GM18505 (cell line): Measurements from ENCODE around the gene KIAA1755.

ENCODE experiments used
- ATAC-seq: cut with Tn5 transposase; IDR thresholded peaks from one replicate; pipeline ENCODE4 v1.9.1; 2021; ENCODE audit not compliant: unreplicated experiment
- POLR2A ChIP-seq: IDR thresholded peaks from 4 replicates; pipeline ENCODE4 v1.6.1; 2011; ENCODE audit warnings: borderline replicate concordance; ENCODE audit not compliant: insufficient read depth, insufficient read length; ENCODE audit errors: extremely low read depth

Gene KIAA1755

GRCh38 chr20:38229376-38230252 lies 30.9 kb downstream of the KIAA1755 start:
- ATAC-seq: no peak
- no peak for TF ChIP-seq POLR2A

- no peak for ATAC-seq
- TF ChIP-seq POLR2A: no peak
These were observed 32.1 kb downstream of the KIAA1755 start for GRCh38 chr20:38228436-38228835.

- TF ChIP-seq POLR2A: no peak
- ATAC-seq: no peak
These were observed 32.8 kb downstream of the KIAA1755 start for GRCh38 chr20:38227420-38228360.

DNA sequence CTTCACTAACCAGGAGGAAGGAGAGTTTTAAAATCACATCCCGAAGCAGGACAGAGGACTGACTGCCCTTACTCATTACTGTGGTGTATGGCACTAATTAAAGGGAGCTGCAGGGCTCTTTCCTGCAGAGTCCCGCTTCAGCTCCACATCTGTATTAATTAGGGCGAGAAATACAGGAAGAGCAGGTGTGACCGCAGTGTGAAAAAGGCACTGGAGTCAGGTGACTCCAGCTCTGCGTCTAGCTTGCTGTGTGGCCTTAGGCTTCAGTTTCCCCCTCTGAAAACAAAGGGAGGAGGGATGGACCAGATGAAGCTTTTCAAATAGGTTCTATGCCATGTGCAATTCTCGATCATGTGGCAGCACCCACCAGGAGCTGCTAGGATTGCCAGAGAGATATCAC lies 34.0 kb downstream of the KIAA1755 start:
- no peak for ATAC-seq
- no peak for TF ChIP-seq POLR2A

- ATAC-seq: no peak
- TF ChIP-seq POLR2A: no peak
These were observed 34.7 kb downstream of the KIAA1755 start for GRCh38 chr20:38225900-38226263.

DNA sequence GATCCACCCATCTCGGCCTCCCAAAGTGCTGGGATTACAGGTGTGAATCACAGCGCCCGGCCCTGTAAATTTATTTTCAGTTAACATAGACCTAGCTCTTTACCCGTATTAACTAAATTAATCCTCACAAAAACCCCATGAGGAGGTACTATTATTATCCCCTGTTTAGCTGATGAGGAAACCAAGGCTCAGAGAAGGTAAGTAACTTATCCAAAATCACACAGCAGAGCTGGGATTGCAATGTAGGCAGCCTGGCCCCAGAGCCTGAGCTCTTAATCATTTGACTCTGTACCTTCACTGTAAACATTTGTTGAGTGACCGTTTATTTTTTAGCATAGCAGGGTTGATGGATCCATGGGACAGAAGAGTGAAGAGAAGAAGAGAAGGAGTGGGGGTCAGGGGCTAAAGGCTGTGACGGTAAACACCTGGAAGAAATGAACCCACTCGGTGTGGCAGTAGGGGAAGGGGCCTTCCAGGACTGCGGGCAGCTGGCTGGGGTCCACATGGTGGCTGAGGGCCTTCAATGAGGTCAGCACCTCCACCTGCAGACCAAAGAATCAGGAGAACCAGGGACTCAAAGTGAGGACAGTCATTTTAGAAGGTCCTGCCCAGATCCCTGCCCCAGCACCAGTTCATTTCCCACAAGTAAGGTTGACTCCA lies 35.2 kb downstream of the KIAA1755 start:
- no peak for TF ChIP-seq POLR2A
- ATAC-seq: no peak

- TF ChIP-seq POLR2A: no peak
- ATAC-seq: no peak
These were observed 36.0 kb downstream of the KIAA1755 start for GRCh38 chr20:38224531-38224930.

- ATAC-seq: no peak
- no peak for TF ChIP-seq POLR2A
These were observed 36.8 kb downstream of the KIAA1755 start for GRCh38 chr20:38223743-38224100.

- ATAC-seq: no peak
- no peak for TF ChIP-seq POLR2A
These were observed 37.4 kb downstream of the KIAA1755 start for GRCh38 chr20:38222923-38223742.

- TF ChIP-seq POLR2A: no peak
- ATAC-seq: no peak
These were observed 38.2 kb downstream of the KIAA1755 start for GRCh38 chr20:38222231-38222922.

DNA sequence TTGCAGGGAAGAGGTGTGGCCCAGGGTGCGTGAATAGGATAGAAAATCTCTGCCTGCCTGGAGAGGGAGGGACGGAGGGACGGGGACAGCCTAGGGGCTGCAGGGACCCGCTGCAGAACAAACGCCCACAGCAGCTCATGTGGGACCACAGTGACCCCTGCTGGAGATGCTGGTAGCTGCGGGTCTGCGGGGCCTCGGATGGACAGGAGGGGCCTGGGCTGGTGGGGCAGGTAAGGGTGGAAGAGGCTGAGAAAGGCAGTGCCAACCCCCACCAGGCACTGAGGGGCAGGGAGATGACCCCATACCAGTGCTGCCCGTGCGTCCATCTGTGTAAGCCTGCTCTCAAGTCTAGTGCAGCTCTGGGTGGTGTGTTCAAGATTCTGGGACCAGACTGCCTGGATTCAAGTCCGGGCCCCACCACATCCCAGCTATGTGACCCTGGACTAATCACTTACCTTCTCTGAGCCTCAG lies 39.4 kb downstream of the KIAA1755 start:
- no peak for TF ChIP-seq POLR2A
- ATAC-seq: no peak

DNA sequence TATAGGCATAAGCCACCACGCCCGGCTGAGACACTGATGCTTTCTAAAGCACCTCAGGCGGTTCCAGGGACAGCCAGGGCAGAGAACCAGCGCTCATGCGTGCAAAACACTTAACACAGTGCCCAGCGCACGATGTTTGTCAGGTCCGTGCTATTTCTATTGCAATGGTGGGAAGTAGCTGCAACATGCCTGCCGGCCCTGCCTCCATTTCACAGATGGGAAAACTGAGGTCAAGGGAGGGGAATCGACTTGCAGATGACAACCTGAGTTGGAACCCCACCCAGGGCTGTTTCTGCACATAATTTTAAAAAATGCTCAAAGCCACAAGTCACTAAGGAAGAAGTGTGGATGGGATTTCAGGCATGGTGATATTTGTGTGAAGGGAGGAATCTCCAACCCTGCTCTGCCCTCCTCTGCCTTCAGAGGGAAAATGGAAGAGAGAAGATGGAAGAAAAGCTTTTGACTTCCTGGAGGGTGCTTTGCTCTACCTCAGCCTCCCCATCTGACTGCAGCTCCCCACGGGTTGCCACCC lies 39.9 kb downstream of the KIAA1755 start:
- no peak for TF ChIP-seq POLR2A
- ATAC-seq: no peak
